Measurements from ENCODE around the gene LZIC. TPM values are rescaled to one million over a fixed set of nuclear protein-coding genes. Genes with fewer than 3 reads are reported as not detected.
A peak's percentile ranks its signal among the peaks of the same experiment; 100 is the strongest.

LZIC gene
- total and polyA plus RNA-seq, 9 of the 15 experiments (the other 6 are each of a cell fraction or from before 2014, with no cell fraction given): 32.9 to 109 (median 61.7) TPM

GRCh38 chr1:9929431-9930385 lies 13.5 kb downstream of the LZIC start (continued):
- TF ChIP-seq ZBTB43 (CRISPR knock-in tag; IDR thresholded peaks at IDR 0.05): no peak
- TF ChIP-seq ELF1 (tag; IDR thresholded peaks at IDR 0.05): no peak
- TF ChIP-seq ARHGAP35 (IDR thresholded peaks at IDR 0.05; ENCODE audit: partially characterized antibody): no peak
- 0 out of 2 replicates have a peak, but pooled peaks have one; percentile 32 for TF ChIP-seq KHSRP (IDR thresholded peaks at IDR 0.05)
- no peak for TF ChIP-seq PHF20 (IDR thresholded peaks at IDR 0.05; ENCODE audit: partially characterized antibody)
- TF ChIP-seq PHB (CRISPR knock-in tag; IDR thresholded peaks at IDR 0.05): no peak

DNA sequence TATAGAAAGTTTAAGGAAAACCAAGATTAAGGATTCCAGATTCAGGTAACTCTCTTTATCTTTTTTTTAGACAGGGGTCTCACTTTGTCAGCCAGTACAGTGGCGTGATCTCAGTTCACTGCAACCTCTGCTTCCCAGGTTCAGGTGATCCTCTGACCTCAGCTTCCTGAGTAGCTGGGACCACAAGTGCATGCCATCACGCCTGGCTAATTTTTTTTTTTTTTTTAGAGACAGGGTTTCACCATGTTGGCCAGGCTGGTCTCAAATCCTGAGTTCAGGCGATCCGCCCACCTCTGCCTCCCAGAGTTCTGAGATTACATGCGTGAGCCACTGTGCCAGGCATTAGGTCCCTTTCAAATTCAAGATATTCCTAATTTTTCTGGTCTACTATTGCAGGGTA lies 15.9 kb downstream of the LZIC start:
- Histone ChIP-seq H4K20me1 (replicated peaks; ENCODE audit: control insufficient read depth, insufficient read depth, low read length) (no peaks in the 10 kb centered on the region), H3K27me3 (ENCODE audit: control insufficient read depth in 2 of 2, insufficient read depth in 2 of 2, low read length in 2 of 2) (no peaks in the 10 kb centered on the region), H3K4me3 (no peak overlapping the region), H3K36me3 (ENCODE audit: control insufficient read depth, insufficient read depth, low read length) (peaks cover 29% of the 10 kb centered on the region; the same call in 2 of the 3 replicates), H3K4me1 (replicated peaks in 1 of 2; ENCODE audit: control insufficient read depth in 2 of 2, insufficient read depth in 2 of 2, low read length in 2 of 2) (peaks cover 11 to 18% of the 10 kb centered on the region in 2 experiments; a peak in 4 of 5 replicates), H3K27ac (ENCODE audit: extremely low read depth, low read depth, low read length) (no peak overlapping the region), H3K79me2 (ENCODE audit: control insufficient read depth, insufficient read depth, low read length) (0 out of 3 replicates have a peak, but pooled peaks cover 2% of the 10 kb centered on the region), H3K4me2 (ENCODE audit: insufficient read depth, low read length) (no peak overlapping the region), H3K9me3 (replicated peaks; ENCODE audit: control insufficient read depth, insufficient read depth, low read depth, low read length) (no peaks in the 10 kb centered on the region), H3K9ac (ENCODE audit: insufficient read depth in 1 of 2, low read depth in 2 of 2, low read length in 2 of 2) (no peak overlapping the region), H3K9me1 (ENCODE audit: control insufficient read depth, insufficient read depth, low read length) (no peaks in the 10 kb centered on the region), H2AFZ (ENCODE audit: low read depth, low read length) (no peak overlapping the region)
- ChIA-PET POLR2A (interaction anchor here (0.9 kb wide), 1 partner anchor 16 kb away, joined by 4 read pairs; no protein-coding TSS in a partner anchor), CTCF (ENCODE audit: low intra/inter-chr PET ratio) (interaction anchor here (0.5 kb wide), 1 partner anchor 46 kb away, joined by 3 read pairs; no protein-coding TSS in a partner anchor)
- in situ Hi-C loops (cut with MboI): no loop called here
- FAIRE-seq (no peak), DNase-seq (ENCODE audit: extremely low read depth in 1 of 4, low spot score in 3 of 4) (no peak), ATAC-seq (no peak)
- intact Hi-C loops (cut with micrococcal nuclease): no loop called here
- 75% methylated on average over 5 of the region's 5 CpGs for WGBS (ENCODE audit: insufficient coverage, low coverage, missing lambda C conversion rate)
- BruUV-seq (replicated peaks): no TSS peak
- TF ChIP-seq NKRF (IDR thresholded peaks at IDR 0.05; ENCODE audit: borderline replicate concordance): no peak
- TF ChIP-seq, protein P1, sequence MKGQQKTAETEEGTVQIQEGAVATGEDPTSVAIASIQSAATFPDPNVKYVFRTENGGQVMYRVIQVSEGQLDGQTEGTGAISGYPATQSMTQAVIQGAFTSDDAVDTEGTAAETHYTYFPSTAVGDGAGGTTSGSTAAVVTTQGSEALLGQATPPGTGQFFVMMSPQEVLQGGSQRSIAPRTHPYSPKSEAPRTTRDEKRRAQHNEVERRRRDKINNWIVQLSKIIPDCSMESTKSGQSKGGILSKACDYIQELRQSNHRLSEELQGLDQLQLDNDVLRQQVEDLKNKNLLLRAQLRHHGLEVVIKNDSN (CRISPR knock-in tag; IDR thresholded peaks at IDR 0.05): no peak
- TF ChIP-seq SP2 (IDR thresholded peaks at IDR 0.05; ENCODE audit: extremely low read depth, low read depth, low read length, poor library complexity, severe bottlenecking): no peak
- TF ChIP-seq, protein P2, sequence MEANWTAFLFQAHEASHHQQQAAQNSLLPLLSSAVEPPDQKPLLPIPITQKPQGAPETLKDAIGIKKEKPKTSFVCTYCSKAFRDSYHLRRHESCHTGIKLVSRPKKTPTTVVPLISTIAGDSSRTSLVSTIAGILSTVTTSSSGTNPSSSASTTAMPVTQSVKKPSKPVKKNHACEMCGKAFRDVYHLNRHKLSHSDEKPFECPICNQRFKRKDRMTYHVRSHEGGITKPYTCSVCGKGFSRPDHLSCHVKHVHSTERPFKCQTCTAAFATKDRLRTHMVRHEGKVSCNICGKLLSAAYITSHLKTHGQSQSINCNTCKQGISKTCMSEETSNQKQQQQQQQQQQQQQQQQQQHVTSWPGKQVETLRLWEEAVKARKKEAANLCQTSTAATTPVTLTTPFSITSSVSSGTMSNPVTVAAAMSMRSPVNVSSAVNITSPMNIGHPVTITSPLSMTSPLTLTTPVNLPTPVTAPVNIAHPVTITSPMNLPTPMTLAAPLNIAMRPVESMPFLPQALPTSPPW (CRISPR knock-in tag; IDR thresholded peaks at IDR 0.05): no peak
- TF ChIP-seq, protein P3, sequence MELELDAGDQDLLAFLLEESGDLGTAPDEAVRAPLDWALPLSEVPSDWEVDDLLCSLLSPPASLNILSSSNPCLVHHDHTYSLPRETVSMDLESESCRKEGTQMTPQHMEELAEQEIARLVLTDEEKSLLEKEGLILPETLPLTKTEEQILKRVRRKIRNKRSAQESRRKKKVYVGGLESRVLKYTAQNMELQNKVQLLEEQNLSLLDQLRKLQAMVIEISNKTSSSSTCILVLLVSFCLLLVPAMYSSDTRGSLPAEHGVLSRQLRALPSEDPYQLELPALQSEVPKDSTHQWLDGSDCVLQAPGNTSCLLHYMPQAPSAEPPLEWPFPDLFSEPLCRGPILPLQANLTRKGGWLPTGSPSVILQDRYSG (tag; conservative IDR thresholded peaks at IDR 0.05; ENCODE audit: low read depth): no peak

Measured in K562 (cell line).